Measurements from ENCODE around the gene SRXN1. TPM values are rescaled to one million over a fixed set of nuclear protein-coding genes. Genes with fewer than 3 reads are reported as not detected.

The SRXN1 gene
- total RNA-seq, 1 donor: 65.1 TPM

- no peak for TF ChIP-seq CTCF (IDR thresholded peaks at IDR 0.05; ENCODE audit: extremely low read depth, low read depth, low read length)
- DNase-seq (ENCODE audit: insufficient read length, low spot score, missing footprints): no peak
- no peaks in the 10 kb centered on the region for H3K9me3 ChIP-seq (ENCODE audit: low read depth, low read length)
- H3K4me2 ChIP-seq (ENCODE audit: insufficient read depth, low read length): no peak overlapping the region
- H3K4me1 ChIP-seq (ENCODE audit: insufficient read depth, low read length): no peaks in the 10 kb centered on the region
- peaks cover 14% of the 10 kb centered on the region for H3K27me3 ChIP-seq (ENCODE audit: insufficient read depth, low read length)
- no peaks in the 10 kb centered on the region for H3K36me3 ChIP-seq (ENCODE audit: insufficient read depth, low read length)
- no peaks in the 10 kb centered on the region for H3K79me2 ChIP-seq (ENCODE audit: insufficient read depth, low read length)
- H3K27ac ChIP-seq (ENCODE audit: low read depth, low read length): no peak overlapping the region
- H3K4me3 ChIP-seq (ENCODE audit: insufficient read depth, low read length): no peak overlapping the region
- peaks cover 2% of the 10 kb centered on the region for H4K20me1 ChIP-seq (ENCODE audit: insufficient read depth, low read length)
- no peak overlapping the region for H2AFZ ChIP-seq (ENCODE audit: low read length)
These were observed 27.6 kb downstream of the SRXN1 start for GRCh38 chr20:625360-625932.

GRCh38 chr20:623704-624103, 29.3 kb downstream of the SRXN1 start:
- Histone ChIP-seq H3K27me3 (ENCODE audit: insufficient read depth, low read length) (peaks cover 14% of the 10 kb centered on the region), H2AFZ (ENCODE audit: low read length) (no peak overlapping the region)

GRCh38 chr20:623021-623420, 30.0 kb downstream of the SRXN1 start:
- Histone ChIP-seq H3K9me3 (ENCODE audit: low read depth, low read length) (peaks cover 1% of the 10 kb centered on the region), H3K27me3 (ENCODE audit: insufficient read depth, low read length) (peaks cover 11% of the 10 kb centered on the region), H3K4me3 (ENCODE audit: insufficient read depth, low read length) (no peak overlapping the region), H3K4me2 (ENCODE audit: insufficient read depth, low read length) (no peak overlapping the region), H3K27ac (ENCODE audit: low read depth, low read length) (no peak overlapping the region), H4K20me1 (ENCODE audit: insufficient read depth, low read length) (peaks cover 2% of the 10 kb centered on the region), H3K4me1 (ENCODE audit: insufficient read depth, low read length) (no peaks in the 10 kb centered on the region), H2AFZ (ENCODE audit: low read length) (no peak overlapping the region), H3K79me2 (ENCODE audit: insufficient read depth, low read length) (no peaks in the 10 kb centered on the region), H3K36me3 (ENCODE audit: insufficient read depth, low read length) (no peaks in the 10 kb centered on the region)
- DNase-seq (ENCODE audit: insufficient read length, low spot score, missing footprints): no peak
- no peak for TF ChIP-seq CTCF (IDR thresholded peaks at IDR 0.05; ENCODE audit: extremely low read depth, low read depth, low read length)

More at GRCh38 chr20:623704-624103, 29.3 kb downstream of the SRXN1 start:
- TF ChIP-seq CTCF (IDR thresholded peaks at IDR 0.05; ENCODE audit: extremely low read depth, low read depth, low read length): no peak
- Histone ChIP-seq H3K4me1 (ENCODE audit: insufficient read depth, low read length) (no peaks in the 10 kb centered on the region), H3K4me3 (ENCODE audit: insufficient read depth, low read length) (no peak overlapping the region), H3K27ac (ENCODE audit: low read depth, low read length) (no peak overlapping the region), H3K4me2 (ENCODE audit: insufficient read depth, low read length) (no peak overlapping the region), H4K20me1 (ENCODE audit: insufficient read depth, low read length) (peaks cover 2% of the 10 kb centered on the region), H3K79me2 (ENCODE audit: insufficient read depth, low read length) (no peaks in the 10 kb centered on the region), H3K36me3 (ENCODE audit: insufficient read depth, low read length) (no peaks in the 10 kb centered on the region), H3K9me3 (ENCODE audit: low read depth, low read length) (no peaks in the 10 kb centered on the region)
- DNase-seq (ENCODE audit: insufficient read length, low spot score, missing footprints): no peak

- Histone ChIP-seq H3K4me1 (ENCODE audit: insufficient read depth, low read length) (no peaks in the 10 kb centered on the region), H3K9me3 (ENCODE audit: low read depth, low read length) (peaks cover 4% of the 10 kb centered on the region), H2AFZ (ENCODE audit: low read length) (no peak overlapping the region), H3K4me3 (ENCODE audit: insufficient read depth, low read length) (no peak overlapping the region), H4K20me1 (ENCODE audit: insufficient read depth, low read length) (peaks cover 2% of the 10 kb centered on the region), H3K79me2 (ENCODE audit: insufficient read depth, low read length) (no peaks in the 10 kb centered on the region), H3K27ac (ENCODE audit: low read depth, low read length) (no peak overlapping the region), H3K27me3 (ENCODE audit: insufficient read depth, low read length) (peaks cover 11% of the 10 kb centered on the region), H3K36me3 (ENCODE audit: insufficient read depth, low read length) (no peaks in the 10 kb centered on the region), H3K4me2 (ENCODE audit: insufficient read depth, low read length) (no peak overlapping the region)
- no peak for TF ChIP-seq CTCF (IDR thresholded peaks at IDR 0.05; ENCODE audit: extremely low read depth, low read depth, low read length)
- no peak for DNase-seq (ENCODE audit: insufficient read length, low spot score, missing footprints)
These were observed 30.8 kb downstream of the SRXN1 start for GRCh38 chr20:622161-622560.

Data from osteoblast (primary cell).